AG04449 (cell line): ENCODE data around the gene CHCHD3.
"Not testable (repeated sequence)": the region's sequence is repeated elsewhere in the genome, so short reads cannot be mapped to it uniquely, and the experiment has no call there.

Experiments used
- CTCF ChIA-PET: fragments of 350-600 bp; formaldehyde crosslinking; extraction: SDS; loops from one replicate; lab custom pipeline; 2021; ENCODE audit warnings: antibody characterized with exemption; lab: Yijun Ruan, JAX
- POLR2A ChIA-PET: fragments of 400-600, 350-600 bp; formaldehyde crosslinking; extraction: SDS; loops from one replicate; lab custom pipeline; 2020; ENCODE audit warnings: antibody characterized with exemption, inconsistent platforms; lab: Yijun Ruan, JAX
- DNase-seq: peaks from one replicate; pipeline ENCODE4 v3.0.0-alpha.2; 2010; ENCODE audit warnings: low read depth, low spot score
- H3K4me3 ChIP-seq: 2 replicates; pipeline ENCODE4 v1.5.1; 2011; ENCODE audit warnings: low read depth, mild to moderate bottlenecking, control low read depth, low read length
- CTCF ChIP-seq: IDR thresholded peaks from one replicate; pipeline ENCODE4 v1.5.1; 2011; ENCODE audit warnings: mild to moderate bottlenecking, moderate library complexity, low read length, control low read depth, inconsistent platforms; ENCODE audit not compliant: insufficient read depth; ENCODE audit errors: missing control alignments

The CHCHD3 gene

GRCh38 chr7:132933072-132933458 lies 148.8 kb downstream of the CHCHD3 start:
- POLR2A ChIA-PET, result no interaction called here
- no peak for TF ChIP-seq CTCF
- H3K4me3 ChIP-seq, result no peak overlapping the region
- DNase-seq, result peak; percentile 24
- CTCF ChIA-PET, result no interaction called here

GRCh38 chr7:132932296-132933071 lies 149.4 kb downstream of the CHCHD3 start:
- ChIA-PET CTCF (no interaction called here), POLR2A (no interaction called here)
- DNase-seq, result no peak
- TF ChIP-seq CTCF, result no peak
- H3K4me3 ChIP-seq, result no peak overlapping the region

GRCh38 chr7:132930881-132931280 lies 151.0 kb downstream of the CHCHD3 start:
- no peak for TF ChIP-seq CTCF
- no peak for DNase-seq
- CTCF ChIA-PET, result no interaction called here
- POLR2A ChIA-PET, result no interaction called here
- H3K4me3 ChIP-seq, result no peak overlapping the region

- H3K4me3 ChIP-seq, POLR2A ChIA-PET, DNase-seq: not testable (repeated sequence)
- CTCF ChIA-PET, result interaction anchor here (0.7 kb wide), 1 partner anchor 138 kb away, joined by 3 read pairs; no protein-coding TSS in a partner anchor
Measured at GRCh38 chr7:132929944-132930343, 151.9 kb downstream of the CHCHD3 start.

DNA sequence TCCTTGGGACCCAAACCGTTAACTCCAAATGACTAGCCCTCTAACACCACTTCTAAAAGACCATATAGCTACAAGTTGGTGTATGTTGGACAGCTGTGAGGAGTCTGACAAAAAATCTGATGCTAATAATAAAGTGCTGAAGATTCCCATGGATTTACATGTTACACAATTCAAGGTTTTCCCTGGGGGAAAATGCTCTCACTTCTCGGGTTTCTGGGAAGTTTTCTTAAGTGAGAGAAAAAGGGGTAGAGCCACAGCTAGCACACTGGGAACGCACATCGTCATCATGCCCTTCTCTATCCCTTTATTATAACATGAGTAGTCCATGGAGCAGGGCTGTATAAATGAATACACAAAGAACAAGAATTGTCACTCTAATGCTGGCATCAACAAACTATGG lies 162.1 kb downstream of the CHCHD3 start:
- H3K4me3 ChIP-seq, result no peak overlapping the region
- no peak for TF ChIP-seq CTCF
- ChIA-PET CTCF (interaction anchor here (0.6 kb wide), 1 partner anchor 516 kb away, joined by 5 read pairs; no protein-coding TSS in a partner anchor), POLR2A (no interaction called here)
- DNase-seq, result peak; percentile 19

DNA sequence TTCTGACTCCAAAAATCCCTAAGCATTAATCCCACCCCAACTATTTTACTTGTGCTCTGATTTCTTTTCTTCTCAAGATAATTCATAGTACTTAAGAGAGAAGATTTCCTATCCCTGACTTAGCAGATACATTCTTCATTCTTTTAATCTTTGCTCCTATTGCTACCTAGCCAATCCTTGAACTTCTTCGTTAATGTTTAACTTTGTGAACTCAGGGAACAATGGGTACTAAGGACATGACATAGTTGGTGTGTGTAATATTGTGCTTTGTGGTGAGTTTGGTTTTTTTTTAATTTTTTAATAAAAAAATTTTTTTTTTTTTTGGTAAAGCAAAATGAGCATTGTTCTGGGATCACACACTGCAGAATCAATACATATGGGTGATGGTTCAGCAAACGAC lies 166.2 kb downstream of the CHCHD3 start:
- ChIA-PET POLR2A (no interaction called here), CTCF (no interaction called here)

More for the DNA sequence above, 166.2 kb downstream of the CHCHD3 start:
- no peak for TF ChIP-seq CTCF
- no peak overlapping the region for H3K4me3 ChIP-seq
- DNase-seq, result no peak
